ENCODE data around the gene AHCYL2. TPM values are rescaled to one million over a fixed set of nuclear protein-coding genes. Genes with fewer than 3 reads are reported as not detected.
"Not testable (repeated sequence)": the region's sequence is repeated elsewhere in the genome, so short reads cannot be mapped to it uniquely, and the experiment has no call there.

AHCYL2 gene
- total and polyA plus RNA-seq, 9 donors = 11.9 to 16.7 (median 12.5) TPM

- H3K27ac ChIP-seq (ENCODE audit: low read length); H3K27me3 ChIP-seq (ENCODE audit: control insufficient read depth, insufficient read depth, low read length); H3K9me3 ChIP-seq (replicated peaks; ENCODE audit: control insufficient read depth, low read depth, low read length); H3K4me3 ChIP-seq (ENCODE audit: low read length); DNase-seq; H3K36me3 ChIP-seq (ENCODE audit: control insufficient read depth, insufficient read depth, low read length); H3K4me1 ChIP-seq (ENCODE audit: control insufficient read depth, insufficient read depth, low read length): not testable (repeated sequence)
- WGBS (ENCODE audit: insufficient coverage) = no CpG with 5 or more reads among the region's 27 CpGs
Observed at GRCh38 chr7:129475931-129476330, 251.1 kb downstream of the AHCYL2 start.

GRCh38 chr7:129476398-129476797 is 251.6 kb downstream of the AHCYL2 start:
- H3K9me3 ChIP-seq (replicated peaks; ENCODE audit: control insufficient read depth, low read depth, low read length); H3K27ac ChIP-seq (ENCODE audit: low read length); H3K4me1 ChIP-seq (ENCODE audit: control insufficient read depth, insufficient read depth, low read length); H3K4me3 ChIP-seq (ENCODE audit: low read length); H3K27me3 ChIP-seq (ENCODE audit: control insufficient read depth, insufficient read depth, low read length); H3K36me3 ChIP-seq (ENCODE audit: control insufficient read depth, insufficient read depth, low read length); DNase-seq: not testable (repeated sequence)
- WGBS (ENCODE audit: insufficient coverage) = 97% methylated on average over 12 of the region's 27 CpGs

Other genes starting within 250 kb of the AHCYL2 start
- 31.4 TPM for gene TNPO3, start 169.9 kb upstream of the AHCYL2 start, total RNA-seq
- gene TNPO3, start 169.9 kb upstream of the AHCYL2 start, polyA plus RNA-seq (ENCODE audit: insufficient read depth in 1 of 8, insufficient read length in 8 of 8, low replicate concordance in 1 of 8) = 10 to 100 TPM; 24.9 to 32.7 (median 29.7) TPM
- 23.9 TPM for gene TSPAN33, start 80.3 kb upstream of the AHCYL2 start, total RNA-seq
- 10 to 100 TPM; 25.4 to 52.4 (median 46.6) TPM for gene TSPAN33, start 80.3 kb upstream of the AHCYL2 start, polyA plus RNA-seq (ENCODE audit: insufficient read depth in 1 of 8, insufficient read length in 8 of 8, low replicate concordance in 1 of 8)
- 35.9 TPM for gene SMO, start 36.4 kb upstream of the AHCYL2 start, total RNA-seq
- 10 to 100 TPM; 38.2 to 63.6 (median 51.1) TPM for gene SMO, start 36.4 kb upstream of the AHCYL2 start, polyA plus RNA-seq (ENCODE audit: insufficient read depth in 1 of 8, insufficient read length in 8 of 8, low replicate concordance in 1 of 8)
- 5.2 TPM for gene STRIP2, start 209.4 kb downstream of the AHCYL2 start, total RNA-seq
- 10 to 100 TPM in 1 of 8 donors, 1 to 10 TPM in 7; 5.1 to 10.1 (median 6.2) TPM for gene STRIP2, start 209.4 kb downstream of the AHCYL2 start, polyA plus RNA-seq (ENCODE audit: insufficient read depth in 1 of 8, insufficient read length in 8 of 8, low replicate concordance in 1 of 8)

Data from muscle of leg (tissue), 11 donors.